NOMO-1 (cell line): ENCODE data around the gene TMEM72.

Experiments used
- DNase-seq, 2 experiments: peaks; one replicate each; lab custom pipeline; 2025; ENCODE audit not compliant: unreplicated experiment in 2 of 2; lab: John Stamatoyannopoulos, UW

Gene TMEM72

DNA sequence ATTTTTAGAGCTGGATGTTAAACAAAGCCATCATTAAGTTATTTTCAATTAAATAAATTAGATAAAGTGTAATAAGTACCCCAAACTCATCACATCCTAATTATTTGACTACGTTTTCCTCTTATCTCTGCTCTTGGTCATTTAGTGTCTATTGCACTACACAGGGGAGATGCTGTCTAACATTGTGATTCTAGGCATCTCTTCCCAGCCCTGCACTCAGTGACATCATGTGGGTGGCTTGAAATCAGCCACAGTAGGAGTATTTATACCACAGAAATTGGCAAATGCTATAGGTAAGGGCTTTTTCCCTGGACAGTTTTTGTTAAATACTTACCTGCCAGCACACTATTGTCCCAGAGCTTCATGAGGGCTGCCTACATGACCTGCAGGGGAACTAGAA lies 21.3 kb upstream of the TMEM72 start:
- no peak for DNase-seq

DNA sequence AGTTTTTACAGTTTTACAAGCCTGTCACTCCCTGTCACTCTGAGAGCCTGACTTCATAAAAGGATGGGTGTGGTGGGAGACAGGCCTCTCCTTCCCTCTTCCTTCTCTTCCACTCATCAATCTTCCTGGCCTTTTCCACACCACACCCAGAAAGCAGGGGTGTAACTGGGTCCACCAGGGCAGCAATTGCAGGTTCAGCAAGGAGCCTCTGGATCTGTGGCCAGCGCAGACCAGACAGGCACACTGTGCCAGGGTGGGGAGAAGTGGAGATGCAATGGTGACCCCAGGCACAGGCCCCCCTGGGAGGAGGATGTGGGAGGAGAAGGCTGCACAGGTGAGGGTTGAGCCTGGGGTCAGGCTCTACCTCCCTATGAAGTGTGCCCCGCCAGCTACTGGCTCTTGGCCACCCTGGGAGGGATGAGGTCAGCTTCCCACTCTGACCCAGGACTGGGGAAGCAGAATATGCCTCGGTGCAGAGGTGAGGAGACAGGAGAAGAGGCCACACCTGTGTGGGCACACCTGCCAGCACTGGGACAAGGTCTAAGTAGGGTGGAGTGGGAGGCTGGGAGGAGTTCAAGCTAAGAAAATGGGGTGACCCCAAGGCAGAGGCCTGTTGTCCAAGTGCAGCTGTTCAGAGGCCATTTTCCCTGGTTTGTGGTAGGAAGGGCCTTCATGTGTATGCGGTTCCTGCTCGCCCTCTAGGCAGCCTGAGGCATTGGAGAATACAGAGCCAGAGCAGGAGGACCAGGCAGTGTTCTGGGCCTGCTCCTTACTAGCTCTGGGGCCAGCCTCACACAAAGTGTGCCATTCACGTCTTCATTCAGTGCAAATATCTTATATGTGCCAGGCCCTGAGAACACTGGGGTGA lies 20.2 kb upstream of the TMEM72 start:
- no peak for DNase-seq

DNA sequence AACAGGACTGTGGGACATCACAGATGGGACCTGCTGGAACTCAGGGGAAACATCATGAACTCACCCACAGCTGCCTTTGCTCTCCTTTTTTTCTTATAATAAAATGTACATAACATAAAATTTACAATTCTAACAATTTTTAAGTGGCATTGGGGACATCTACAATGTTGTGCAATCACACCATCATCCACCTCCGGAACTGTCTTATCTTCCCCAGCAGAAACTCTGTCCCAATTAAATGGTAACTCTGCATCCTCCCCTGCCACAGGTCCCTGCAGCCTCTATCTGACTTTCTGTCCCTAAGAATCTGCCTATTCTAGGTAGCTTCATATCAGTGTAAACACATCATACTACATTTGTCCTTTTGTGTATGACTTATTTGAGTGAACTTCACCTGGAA lies 19.4 kb upstream of the TMEM72 start:
- no peak for DNase-seq

GRCh38 chr10:44893604-44894468 lies 17.3 kb upstream of the TMEM72 start:
- DNase-seq: no peak

DNA sequence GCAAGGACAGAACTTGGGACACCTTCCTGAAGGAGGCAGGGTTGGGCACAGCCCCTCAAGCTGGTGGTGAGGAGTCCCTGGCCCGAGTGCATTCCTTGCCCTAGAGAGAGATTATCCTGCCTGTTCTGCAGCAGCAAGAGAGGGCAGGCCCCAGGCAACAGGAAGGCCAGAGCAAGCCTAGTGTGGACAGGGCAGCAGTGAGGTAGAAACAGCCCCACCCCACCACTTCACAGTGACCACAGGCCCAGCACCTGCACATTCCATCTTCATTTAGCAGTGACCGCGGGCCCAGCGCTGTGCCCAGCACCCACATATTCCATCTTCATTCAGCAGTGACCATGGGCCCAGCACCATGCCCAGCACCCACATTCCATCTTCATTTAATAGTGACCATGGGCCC lies 16.4 kb upstream of the TMEM72 start:
- no peak for DNase-seq

DNA sequence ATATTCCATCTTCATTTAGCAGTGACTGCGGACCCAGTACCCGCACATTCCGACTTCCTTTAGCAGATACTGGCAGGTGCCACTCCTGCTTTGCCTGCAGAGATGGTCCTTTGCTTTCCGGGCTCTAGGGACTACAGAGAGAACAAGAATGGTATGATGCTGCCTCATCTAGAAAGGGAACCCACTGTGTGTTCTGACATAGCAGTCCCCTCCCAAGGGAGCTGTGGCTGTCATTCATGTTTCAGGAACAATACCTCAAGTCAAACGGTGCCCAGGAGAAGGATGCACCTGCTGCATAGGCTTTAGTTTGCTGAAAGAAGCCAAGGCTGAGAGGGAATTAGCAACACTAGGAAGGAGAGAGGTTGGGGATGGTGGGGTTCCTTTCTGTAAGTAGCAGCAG lies 15.9 kb upstream of the TMEM72 start:
- no peak for DNase-seq

DNA sequence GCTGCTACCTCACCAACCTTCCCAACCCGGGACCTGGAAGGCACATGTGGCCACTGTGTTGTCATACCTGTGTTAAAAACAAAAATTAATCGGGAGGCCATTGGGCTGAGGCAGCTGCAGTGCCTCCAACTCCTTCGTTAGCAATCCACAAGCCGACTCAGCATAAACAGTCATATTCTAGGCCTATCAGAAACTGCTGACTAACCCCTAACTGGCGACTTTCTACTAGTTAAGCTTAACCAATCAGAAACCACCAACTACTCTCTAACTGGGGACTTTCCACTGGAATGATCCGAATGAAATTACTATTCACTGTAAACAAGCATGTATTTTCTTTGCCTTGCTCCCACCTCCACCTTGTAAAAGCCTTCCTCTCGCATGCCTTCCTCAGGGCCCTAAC lies 14.1 kb upstream of the TMEM72 start:
- DNase-seq: no peak

- no peak for DNase-seq
Observed at GRCh38 chr10:44898665-44899064, 12.5 kb upstream of the TMEM72 start.

GRCh38 chr10:44899450-44900080 lies 11.6 kb upstream of the TMEM72 start:
- no peak for DNase-seq

DNA sequence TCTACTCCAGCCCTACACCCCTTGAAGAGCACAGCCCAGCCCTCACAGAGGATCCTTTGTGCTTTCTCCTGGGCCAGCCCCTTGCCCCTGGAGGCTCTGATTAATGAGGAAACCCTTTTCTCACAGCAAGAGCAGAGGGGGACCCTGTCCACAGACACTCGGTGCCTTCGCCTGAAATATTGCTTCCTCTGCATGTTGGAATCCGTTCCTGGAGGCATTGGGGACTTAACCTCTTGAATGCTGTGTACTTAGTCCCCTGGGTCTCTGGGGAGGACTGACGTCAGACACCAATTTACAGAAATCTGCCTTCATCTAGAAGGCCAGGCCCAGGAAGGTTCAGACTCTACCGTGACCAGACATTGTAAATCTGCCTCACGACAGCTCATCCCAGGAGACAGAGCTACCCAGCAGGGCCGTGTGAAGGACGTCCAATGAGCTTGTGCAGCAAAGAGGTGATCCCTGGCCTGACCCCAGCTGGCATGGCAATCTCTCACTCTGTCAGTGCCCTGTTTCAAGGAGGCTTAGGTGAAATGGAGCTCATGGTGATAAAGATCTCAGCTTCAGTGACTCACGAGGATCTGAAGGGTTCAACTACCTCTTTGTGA lies 8.1 kb upstream of the TMEM72 start:
- no peak for DNase-seq

DNA sequence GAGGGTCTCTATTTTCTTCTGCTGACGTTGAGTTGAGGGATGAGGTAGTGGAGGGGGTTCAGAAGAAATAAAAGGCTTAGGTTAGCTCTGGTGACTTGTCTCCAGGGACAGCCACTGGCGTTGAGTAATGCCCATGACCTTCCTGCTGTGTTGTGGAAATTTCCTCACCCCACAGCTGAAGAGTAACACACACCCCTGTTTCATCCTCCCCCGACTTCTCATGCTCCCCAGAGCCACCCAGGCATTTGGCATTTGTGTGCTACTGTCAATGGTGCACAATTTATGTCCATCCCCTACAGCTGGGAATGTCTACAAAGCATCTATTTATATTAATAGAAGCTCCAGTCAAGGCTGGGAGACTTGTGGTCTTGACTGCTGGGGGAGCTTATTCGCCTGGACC lies 4.7 kb upstream of the TMEM72 start:
- DNase-seq: no peak

DNA sequence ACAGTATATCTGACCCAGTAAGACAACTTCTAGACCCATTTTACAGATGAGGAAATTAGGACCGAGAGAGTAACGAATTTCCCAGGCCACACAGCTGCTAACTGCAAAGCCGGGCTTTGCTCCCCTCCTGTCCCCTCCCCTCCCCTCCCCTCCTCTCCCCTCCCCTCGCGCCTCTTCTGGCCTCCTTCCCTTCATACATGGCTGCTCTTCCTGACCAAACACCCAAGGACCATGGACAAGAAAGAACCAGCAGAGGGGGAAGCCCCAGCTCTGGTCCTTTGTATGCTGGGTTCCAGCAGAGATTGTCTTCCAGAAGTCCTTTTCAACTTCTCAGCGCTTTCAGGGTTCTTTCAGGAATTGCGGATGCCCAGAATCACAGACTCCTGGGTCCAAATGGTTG lies 3.6 kb upstream of the TMEM72 start:
- DNase-seq: no peak

DNA sequence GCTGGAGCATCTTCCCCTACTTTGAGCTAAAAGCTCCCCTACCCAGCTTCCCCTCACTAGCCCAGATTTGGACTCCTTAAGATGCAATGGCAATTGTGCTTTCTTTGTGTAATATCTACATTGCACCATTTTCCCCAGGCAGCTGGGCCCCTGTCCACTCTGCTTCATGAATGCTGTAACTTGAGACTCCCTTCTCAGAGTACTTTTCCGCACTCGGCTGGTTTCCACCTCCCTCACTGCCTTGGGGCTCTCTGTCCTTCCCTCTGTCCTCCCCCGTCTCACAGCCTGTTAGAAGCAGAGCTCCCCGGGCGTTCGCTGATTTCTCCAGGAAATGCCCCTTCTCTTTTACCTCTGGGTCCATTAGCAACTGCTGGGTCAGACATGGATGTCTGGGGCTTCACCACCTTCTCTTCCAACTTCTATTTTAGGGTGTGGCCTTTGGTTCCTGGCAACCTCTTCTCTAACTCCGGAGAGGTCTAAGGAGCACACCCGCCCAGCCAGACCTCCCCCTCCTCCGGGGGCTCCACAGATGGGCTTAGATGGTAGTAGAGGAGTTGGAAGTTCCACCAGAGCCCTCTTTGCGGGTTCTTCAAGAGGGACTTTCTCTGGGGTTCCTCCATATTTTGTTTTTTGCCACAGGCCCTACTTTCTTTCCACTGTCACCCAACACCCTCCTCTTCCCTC lies 2.9 kb upstream of the TMEM72 start:
- no peak for DNase-seq

GRCh38 chr10:44908936-44909630 lies 2.1 kb upstream of the TMEM72 start:
- no peak for DNase-seq

DNA sequence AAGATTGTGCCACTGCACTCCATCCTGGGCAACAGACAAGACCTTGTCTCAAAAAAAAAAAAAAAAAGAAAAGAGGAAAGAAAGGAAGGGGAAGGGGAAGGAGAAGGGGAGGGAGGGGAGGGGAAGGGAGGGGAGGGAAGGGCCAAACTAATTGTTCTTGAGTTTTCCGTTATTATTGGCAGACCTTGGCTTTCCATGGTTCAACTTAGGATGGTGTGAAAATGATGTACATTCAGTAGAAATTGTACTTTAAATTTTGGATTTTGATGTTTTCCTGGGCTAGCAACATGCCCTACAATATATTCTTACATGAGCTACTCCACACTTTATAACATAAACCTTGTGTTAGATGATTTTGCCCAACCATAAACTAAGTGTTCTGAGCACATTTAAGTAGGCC lies 1.2 kb upstream of the TMEM72 start:
- no peak for DNase-seq

- DNase-seq: no peak
Observed at GRCh38 chr10:44910602-44911001, 535 bp upstream of the TMEM72 start.

DNA sequence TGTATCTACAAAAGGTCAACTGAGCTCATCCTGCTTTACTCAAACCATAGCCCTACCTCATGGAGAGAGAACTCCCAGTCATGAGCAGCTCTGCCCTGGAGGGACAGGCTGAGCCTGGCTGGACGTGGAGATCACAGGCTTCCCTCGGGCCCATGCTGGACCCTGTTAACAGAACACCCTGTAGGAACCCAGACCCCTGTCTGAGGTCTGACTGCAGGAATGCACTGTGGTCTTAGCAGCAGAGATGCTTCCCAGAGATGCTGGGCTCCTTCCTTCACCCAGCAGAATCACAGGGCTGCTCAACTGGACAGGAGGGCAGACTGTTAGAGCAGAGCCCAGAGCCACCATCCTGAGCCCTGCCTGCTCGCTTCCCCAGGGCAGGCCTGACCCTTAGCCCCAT lies 814 bp downstream of the TMEM72 start:
- DNase-seq: no peak

DNA sequence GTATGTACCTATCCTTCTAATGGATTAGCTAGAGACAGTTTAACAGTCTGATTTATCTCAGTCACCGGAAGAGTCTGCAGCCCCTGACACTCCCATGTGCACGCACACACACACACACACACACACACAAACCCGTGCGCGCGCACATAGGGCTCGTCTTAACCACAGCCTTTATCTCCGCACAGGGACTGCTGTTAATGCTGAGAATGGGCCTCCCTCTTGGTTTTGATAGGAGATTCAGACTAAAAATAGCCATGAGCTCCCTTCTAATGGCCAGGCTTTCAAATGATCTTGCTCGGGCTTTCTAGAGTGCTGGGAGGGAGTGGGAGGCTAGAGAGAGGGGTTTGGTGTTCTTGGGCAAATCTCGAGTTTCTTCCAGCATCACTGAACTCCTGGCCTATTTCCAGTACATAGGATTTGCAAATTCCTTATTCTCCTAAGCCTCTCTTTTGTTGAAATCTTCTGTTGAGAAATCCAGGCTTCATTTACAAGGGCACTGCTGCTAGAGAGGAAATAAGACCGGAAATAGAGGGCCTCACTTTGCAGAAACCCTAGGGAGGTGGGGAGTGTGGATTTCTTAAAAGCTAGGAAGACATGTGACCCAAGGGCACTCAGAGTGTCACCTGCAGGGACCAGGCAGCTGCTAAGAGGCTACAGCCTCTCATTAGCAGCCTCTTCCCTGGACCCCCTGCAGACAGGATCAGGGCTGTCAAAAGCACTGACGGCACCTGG lies 2.4 kb downstream of the TMEM72 start:
- peak; percentile 87 to 88 for DNase-seq

DNA sequence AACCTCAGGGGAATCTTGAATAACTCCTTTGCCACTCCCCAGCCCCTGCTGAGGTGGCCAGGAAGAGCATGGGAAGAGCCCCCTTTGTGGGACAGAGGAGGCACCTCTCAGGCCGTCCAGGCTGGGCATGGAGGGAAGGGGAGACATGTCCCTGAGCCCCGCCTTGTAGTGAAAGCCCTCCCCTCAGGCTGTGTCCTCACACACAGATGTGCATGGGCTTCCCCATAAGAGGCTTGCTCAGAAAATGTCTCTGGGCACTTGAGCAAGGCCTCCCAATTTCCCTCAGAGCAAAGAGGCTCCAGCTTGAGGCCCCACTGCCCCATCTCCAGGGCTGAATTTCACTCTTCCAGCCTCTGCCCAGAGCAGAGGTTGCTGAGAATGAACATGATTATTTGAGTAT lies 3.8 kb downstream of the TMEM72 start:
- no peak for DNase-seq
